Measurements from ENCODE around the gene ADAM30. TPM values are rescaled to one million over a fixed set of nuclear protein-coding genes. Genes with fewer than 3 reads are reported as not detected.
"Not testable (repeated sequence)": the region's sequence is repeated elsewhere in the genome, so short reads cannot be mapped to it uniquely, and the experiment has no call there.

The ADAM30 gene
- total RNA-seq, 2 experiments from 2014 or later = not detected

DNA sequence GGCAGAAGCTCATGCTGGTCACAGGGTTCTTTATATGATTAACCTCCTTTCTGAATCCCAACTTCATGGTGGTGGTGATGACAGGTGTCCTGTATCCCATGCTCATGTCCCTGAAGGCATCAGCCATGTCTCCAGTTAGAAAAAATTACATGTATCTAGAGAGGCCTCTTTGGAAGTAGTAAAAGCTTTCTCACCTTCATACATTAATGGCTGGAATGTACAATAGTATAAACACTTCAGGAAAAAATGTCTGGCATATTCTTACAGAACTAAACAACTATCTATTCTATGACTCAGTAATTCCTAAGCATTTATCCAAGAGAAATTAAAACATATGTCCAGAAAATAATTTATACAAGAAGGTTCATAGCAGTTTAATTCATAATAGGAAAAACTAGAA, 34.0 kb downstream of the ADAM30 start:
- no TSS peak for BruUV-seq (replicated peaks)
- H3K4me3 ChIP-seq (ENCODE audit: low read depth, low read length, poor library complexity, severe bottlenecking) = no peak overlapping the region
- ChIA-PET POLR2A (no interaction called here), CTCF (ENCODE audit: unreplicated experiment) (no interaction called here)
- no peak overlapping the region for H3K4me2 ChIP-seq (ENCODE audit: low read length)
- no peak for DNase-seq (ENCODE audit: low spot score)
- TF ChIP-seq CTCF (conservative IDR thresholded peaks at IDR 0.05; ENCODE audit: low read length) (no peak), EZH2phosphoT487 (IDR thresholded peaks at IDR 0.05; ENCODE audit: borderline replicate concordance, low read depth, low read length) (no peak)
- intact Hi-C loops (cut with micrococcal nuclease; ENCODE audit: unreplicated experiment) = loop anchor here (10.0 kb wide), 1 partner anchor 47 kb away; the partner anchor contains the start of gene REG4
- no peaks in the 10 kb centered on the region for H3K9me3 ChIP-seq (ENCODE audit: low read length)
- H3K9me2 ChIP-seq (ENCODE audit: insufficient read depth, low read length) = no peaks in the 10 kb centered on the region
- H3K79me2 ChIP-seq (ENCODE audit: insufficient read depth, low read depth, low read length) = no peaks in the 10 kb centered on the region
- no peaks in the 10 kb centered on the region for H4K20me1 ChIP-seq (ENCODE audit: insufficient read depth, low read length)
- no peak overlapping the region for H2AFZ ChIP-seq (ENCODE audit: low read length)
- no peaks in the 10 kb centered on the region for H3K4me1 ChIP-seq (ENCODE audit: insufficient read depth, low read length, poor library complexity, severe bottlenecking)
- H3K36me3 ChIP-seq (ENCODE audit: insufficient read depth, low read length) = no peaks in the 10 kb centered on the region
- no peak overlapping the region for H3K27ac ChIP-seq (ENCODE audit: low read depth, low read length, poor library complexity, severe bottlenecking)

GRCh38 chr1:119861547-119861946, 34.8 kb downstream of the ADAM30 start:
- Histone ChIP-seq H4K20me1 (ENCODE audit: insufficient read depth, low read length) (no peaks in the 10 kb centered on the region), H3K27ac (ENCODE audit: low read depth, low read length, poor library complexity, severe bottlenecking) (no peak overlapping the region), H3K4me2 (ENCODE audit: low read length) (no peak overlapping the region), H3K9me2 (ENCODE audit: insufficient read depth, low read length) (no peaks in the 10 kb centered on the region), H2AFZ (ENCODE audit: low read length) (no peak overlapping the region), H3K79me2 (ENCODE audit: insufficient read depth, low read depth, low read length) (no peaks in the 10 kb centered on the region), H3K36me3 (ENCODE audit: insufficient read depth, low read length) (no peaks in the 10 kb centered on the region), H3K4me1 (ENCODE audit: insufficient read depth, low read length, poor library complexity, severe bottlenecking) (no peaks in the 10 kb centered on the region), H3K9me3 (ENCODE audit: low read length) (no peaks in the 10 kb centered on the region), H3K4me3 (ENCODE audit: low read depth, low read length, poor library complexity, severe bottlenecking) (no peak overlapping the region)
- no peak for DNase-seq (ENCODE audit: low spot score)
- intact Hi-C loops (cut with micrococcal nuclease; ENCODE audit: unreplicated experiment) = loop anchor here (10.0 kb wide), 1 partner anchor 47 kb away; the partner anchor contains the start of gene REG4
- POLR2A ChIA-PET = no interaction called here
- no TSS peak for BruUV-seq (replicated peaks)
- CTCF ChIA-PET (ENCODE audit: unreplicated experiment) = no interaction called here
- no peak for TF ChIP-seq CTCF (conservative IDR thresholded peaks at IDR 0.05; ENCODE audit: low read length)
- no peak for TF ChIP-seq EZH2phosphoT487 (IDR thresholded peaks at IDR 0.05; ENCODE audit: borderline replicate concordance, low read depth, low read length)

DNA sequence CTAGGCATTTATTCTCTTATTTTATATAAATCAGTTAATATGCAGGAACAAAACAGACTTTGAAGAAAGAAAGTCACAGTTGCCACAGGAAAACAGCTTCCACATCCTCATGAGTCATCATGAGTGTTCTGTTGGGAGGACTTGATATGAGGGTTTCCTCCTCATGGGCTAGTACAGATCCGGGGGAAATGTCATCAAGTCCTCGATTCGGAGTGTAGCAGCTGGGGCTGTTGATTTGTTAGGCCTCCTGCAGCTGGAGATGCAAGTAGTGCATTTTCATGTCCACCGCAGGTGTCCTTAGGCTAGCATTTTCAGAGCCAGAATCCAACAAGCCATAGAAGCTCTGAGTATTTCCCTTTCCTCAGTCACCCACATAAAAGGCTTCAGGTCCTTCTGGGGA, 36.7 kb downstream of the ADAM30 start:
- BruUV-seq (replicated peaks) = no TSS peak
- no peaks in the 10 kb centered on the region for H3K36me3 ChIP-seq (ENCODE audit: insufficient read depth, low read length)
- ChIA-PET POLR2A (interaction anchor here (0.6 kb wide), 1 partner anchor 57 kb away, joined by 3 read pairs; no protein-coding TSS in a partner anchor), CTCF (ENCODE audit: unreplicated experiment) (no interaction called here)
- H3K27ac ChIP-seq (ENCODE audit: low read depth, low read length, poor library complexity, severe bottlenecking) = no peak overlapping the region
- no peaks in the 10 kb centered on the region for H3K9me3 ChIP-seq (ENCODE audit: low read length)
- H3K4me1 ChIP-seq (ENCODE audit: insufficient read depth, low read length, poor library complexity, severe bottlenecking) = no peaks in the 10 kb centered on the region
- H3K4me2 ChIP-seq (ENCODE audit: low read length) = no peak overlapping the region
- H2AFZ ChIP-seq (ENCODE audit: low read length) = no peak overlapping the region
- no peak for TF ChIP-seq EZH2phosphoT487 (IDR thresholded peaks at IDR 0.05; ENCODE audit: borderline replicate concordance, low read depth, low read length)
- no peak overlapping the region for H3K4me3 ChIP-seq (ENCODE audit: low read depth, low read length, poor library complexity, severe bottlenecking)
- no peaks in the 10 kb centered on the region for H3K9me2 ChIP-seq (ENCODE audit: insufficient read depth, low read length)
- H4K20me1 ChIP-seq (ENCODE audit: insufficient read depth, low read length) = no peaks in the 10 kb centered on the region
- intact Hi-C loops (cut with micrococcal nuclease; ENCODE audit: unreplicated experiment) = loop anchor here (10.0 kb wide), 1 partner anchor 45 kb away; the partner anchor contains the start of gene REG4
- no peak for DNase-seq (ENCODE audit: low spot score)
- H3K79me2 ChIP-seq (ENCODE audit: insufficient read depth, low read depth, low read length) = no peaks in the 10 kb centered on the region

DNA sequence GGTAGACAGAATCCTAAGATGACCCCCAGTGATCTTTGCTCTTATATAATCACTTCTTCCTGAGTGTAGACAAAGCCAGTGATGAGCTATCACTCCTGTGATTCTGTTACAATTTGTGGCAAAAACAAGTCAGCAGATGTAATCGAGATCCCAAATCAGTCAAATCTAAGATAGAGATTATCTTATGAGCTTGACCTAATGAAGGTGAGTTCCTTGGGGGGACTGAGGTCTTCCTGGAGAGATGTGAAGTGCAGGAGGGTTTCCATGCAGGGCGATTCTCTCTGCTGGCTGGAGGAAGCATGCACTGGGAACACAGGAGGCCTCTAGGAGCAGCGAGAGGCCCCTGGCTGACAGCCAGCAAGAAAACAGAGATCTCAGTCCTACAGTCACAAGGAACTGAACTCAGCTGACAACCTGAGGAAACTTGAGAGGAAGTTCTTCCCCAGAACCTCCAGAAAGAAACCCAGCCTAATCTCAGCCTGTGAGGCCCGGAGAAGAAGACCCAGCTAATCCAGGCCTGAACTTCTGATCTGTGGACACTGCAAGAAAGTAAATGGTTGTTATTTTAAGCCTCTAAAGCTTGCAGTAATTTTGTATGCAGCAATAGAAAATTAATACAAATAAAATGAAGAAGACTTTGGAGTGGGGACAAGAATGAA, 37.6 kb downstream of the ADAM30 start:
- H3K27ac ChIP-seq (ENCODE audit: low read depth, low read length, poor library complexity, severe bottlenecking); DNase-seq (ENCODE audit: low spot score); H3K79me2 ChIP-seq (ENCODE audit: insufficient read depth, low read depth, low read length); H3K9me2 ChIP-seq (ENCODE audit: insufficient read depth, low read length); H3K4me2 ChIP-seq (ENCODE audit: low read length); CTCF ChIA-PET (ENCODE audit: unreplicated experiment); H3K36me3 ChIP-seq (ENCODE audit: insufficient read depth, low read length); H4K20me1 ChIP-seq (ENCODE audit: insufficient read depth, low read length); H3K9me3 ChIP-seq (ENCODE audit: low read length); H2AFZ ChIP-seq (ENCODE audit: low read length); POLR2A ChIA-PET; H3K4me1 ChIP-seq (ENCODE audit: insufficient read depth, low read length, poor library complexity, severe bottlenecking); intact Hi-C loops (cut with micrococcal nuclease; ENCODE audit: unreplicated experiment); H3K4me3 ChIP-seq (ENCODE audit: low read depth, low read length, poor library complexity, severe bottlenecking); BruUV-seq (replicated peaks): not testable (repeated sequence)
